BLaER1 treated with 17β-estradiol and CSF1 and Interleukin-3, amounts not matched to agents 10 nM and 100 nM (cell line): ENCODE measurements around the gene IGF2.

ENCODE experiments used
- H3K27ac ChIP-seq, 11 experiments: shearing (Covaris generic); formaldehyde crosslinking; 2 replicates each; pipeline ENCODE4 v1.8.1; 2022
- H3K27me3 ChIP-seq, 11 experiments: shearing (Covaris generic); formaldehyde crosslinking; 2 replicates each; pipeline ENCODE4 v1.8.1; 2022
- H3K36me3 ChIP-seq, 11 experiments: shearing (Covaris generic); formaldehyde crosslinking; 2 replicates each; pipeline ENCODE4 v1.8.1; 2022
- H3K4me1 ChIP-seq, 10 experiments: shearing (Covaris generic); formaldehyde crosslinking; 2 replicates each; pipeline ENCODE4 v1.8.1; 2022
- H3K4me2 ChIP-seq, 11 experiments: shearing (Covaris generic); formaldehyde crosslinking; 2 replicates each; pipeline ENCODE4 v1.8.1; 2022
- H3K4me3 ChIP-seq, 10 experiments: shearing (Covaris generic); formaldehyde crosslinking; 2 replicates each; pipeline ENCODE4 v1.8.1; 2022
- H3K9ac ChIP-seq, 11 experiments: shearing (Covaris generic); formaldehyde crosslinking; 2 replicates each; pipeline ENCODE4 v1.8.1; 2022
- H3K9me3 ChIP-seq, 11 experiments: shearing (Covaris generic); formaldehyde crosslinking; replicated peaks in 1 of 11; 2 replicates each; pipeline ENCODE4 v1.8.1; 2022
- H4K20me1 ChIP-seq, 11 experiments: shearing (Covaris generic); formaldehyde crosslinking; 2 replicates each; pipeline ENCODE4 v1.8.1; 2022
- Cebpa-rat ChIP-seq, 11 experiments: shearing (Covaris generic); IDR thresholded peaks; 2 replicates each; pipeline ENCODE4 v1.8.1; 2022

The IGF2 gene

DNA sequence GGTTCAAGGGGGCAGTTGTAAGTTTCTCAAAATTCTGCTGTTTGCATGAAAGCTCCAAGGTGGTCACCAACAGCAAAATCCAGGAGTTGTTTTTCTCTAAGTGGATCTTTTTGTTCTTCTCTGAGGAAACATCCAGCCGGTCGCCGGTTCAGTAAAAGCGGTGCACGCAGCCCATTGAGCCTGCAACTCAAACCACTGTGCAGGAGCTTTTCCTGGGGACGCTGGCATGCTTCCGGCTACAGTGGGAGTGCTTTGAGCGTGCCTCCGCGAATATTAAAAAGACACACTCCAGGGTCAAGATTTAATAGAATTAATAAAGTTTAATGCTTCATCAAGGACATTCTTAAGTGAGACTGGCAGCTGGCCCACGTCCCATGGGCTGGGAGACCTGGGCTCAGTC, 25.4 kb downstream of the IGF2 start:
- no peak overlapping the region for H3K9ac ChIP-seq
- H3K4me3 ChIP-seq: no peak overlapping the region
- TF ChIP-seq Cebpa-rat (IDR thresholded peaks at IDR 0.05): no peak
- no peaks in the 10 kb centered on the region for H4K20me1 ChIP-seq
- peaks cover 0 to 5% (median 0%) of the 10 kb centered on the region in 11 experiments; a peak in 2 of 22 replicates for H3K27me3 ChIP-seq
- no peak overlapping the region for H3K27ac ChIP-seq
- H3K4me1 ChIP-seq: peaks cover 13 to 24% (median 23%) of the 10 kb centered on the region in 10 experiments
- H3K4me2 ChIP-seq: no peak overlapping the region
- no peaks in the 10 kb centered on the region for H3K36me3 ChIP-seq
- peaks cover 0 to 20% (median 0%) of the 10 kb centered on the region in 11 experiments; a peak in 3 of 22 replicates for H3K9me3 ChIP-seq

- Histone ChIP-seq H3K4me3 (no peak overlapping the region), H3K9ac (no peak overlapping the region), H3K27me3 (no peaks in the 10 kb centered on the region), H3K27ac (peak overlapping the region in 1 of 11 experiments; percentile 85; a peak in 1 of 22 replicates), H3K9me3 (peaks cover 0 to 4% (median 0%) of the 10 kb centered on the region in 11 experiments; a peak in 1 of 22 replicates), H4K20me1 (no peaks in the 10 kb centered on the region), H3K36me3 (no peaks in the 10 kb centered on the region), H3K4me2 (peak overlapping the region in 9 of 11 experiments; percentile 7 to 99 (median 86); a peak in 17 of 22 replicates), H3K4me1 (peaks cover 15 to 46% (median 41%) of the 10 kb centered on the region in 10 experiments)
- TF ChIP-seq Cebpa-rat (IDR thresholded peaks at IDR 0.05): no peak
Observed at GRCh38 chr11:2110521-2110920, 28.7 kb downstream of the IGF2 start.

DNA sequence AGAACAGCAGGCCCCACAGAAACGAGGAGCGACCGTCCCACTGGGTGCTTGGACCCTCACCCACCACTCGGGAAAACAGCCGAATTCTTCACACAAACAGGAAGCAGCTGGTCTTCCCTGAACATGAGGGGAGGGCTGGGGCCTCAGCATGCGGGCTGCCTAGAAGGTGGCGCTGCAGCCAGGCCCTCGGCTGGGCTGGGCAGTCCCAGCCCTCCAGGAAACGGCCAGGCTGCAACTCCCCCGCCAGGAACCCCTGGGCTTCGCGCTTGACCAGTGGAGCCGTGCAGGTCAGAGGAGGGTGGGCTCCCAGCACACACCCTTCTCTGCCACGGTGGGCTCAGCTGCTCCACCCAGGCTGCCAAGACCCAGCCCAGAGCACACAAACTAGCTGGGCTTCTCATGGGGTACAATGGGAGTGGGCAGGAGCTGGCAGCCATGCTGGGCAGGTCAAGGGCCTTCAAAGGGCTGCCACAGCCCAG, 29.6 kb downstream of the IGF2 start:
- Histone ChIP-seq H3K4me3 (peak overlapping the region in 2 of 10 experiments; percentile 9 to 21; a peak in 1 of 20 replicates), H3K27ac (peak overlapping the region; percentile 36 to 85 (median 72); a peak in 18 of 22 replicates), H3K4me1 (peaks cover 15 to 49% (median 41%) of the 10 kb centered on the region in 10 experiments), H3K4me2 (peak overlapping the region; percentile 62 to 99 (median 86)), H4K20me1 (no peaks in the 10 kb centered on the region), H3K9me3 (peaks cover 0 to 4% (median 0%) of the 10 kb centered on the region in 11 experiments; a peak in 1 of 22 replicates), H3K36me3 (no peaks in the 10 kb centered on the region), H3K9ac (peak overlapping the region; percentile 25 to 78 (median 60); a peak in 18 of 22 replicates), H3K27me3 (no peaks in the 10 kb centered on the region)
- TF ChIP-seq Cebpa-rat (IDR thresholded peaks at IDR 0.05): no peak

GRCh38 chr11:2108675-2109491, 30.3 kb downstream of the IGF2 start:
- Histone ChIP-seq H3K27ac (peak overlapping the region; percentile 36 to 85 (median 72); a peak in 19 of 22 replicates), H3K4me1 (peaks cover 15 to 49% (median 41%) of the 10 kb centered on the region in 10 experiments), H3K27me3 (no peaks in the 10 kb centered on the region), H3K4me2 (peak overlapping the region; percentile 62 to 99 (median 86)), H3K9ac (peak overlapping the region; percentile 25 to 78 (median 60); a peak in 19 of 22 replicates), H3K4me3 (peak overlapping the region in 1 of 10 experiments; percentile 21; a peak in 3 of 20 replicates), H4K20me1 (no peaks in the 10 kb centered on the region), H3K9me3 (peaks cover 0 to 4% (median 0%) of the 10 kb centered on the region in 11 experiments; a peak in 1 of 22 replicates), H3K36me3 (no peaks in the 10 kb centered on the region)
- no peak for TF ChIP-seq Cebpa-rat (IDR thresholded peaks at IDR 0.05)

GRCh38 chr11:2107941-2108630, 31.1 kb downstream of the IGF2 start:
- TF ChIP-seq Cebpa-rat (IDR thresholded peaks at IDR 0.05): no peak
- no peak overlapping the region; a peak in 1 of 20 replicates for H3K4me3 ChIP-seq
- H3K27ac ChIP-seq: peak overlapping the region in 5 of 11 experiments; percentile 72 to 85 (median 75); a peak in 6 of 22 replicates
- no peaks in the 10 kb centered on the region for H3K27me3 ChIP-seq
- peak overlapping the region in 3 of 11 experiments; percentile 64 to 76 (median 70); a peak in 3 of 22 replicates for H3K9ac ChIP-seq
- H3K4me1 ChIP-seq: peaks cover 16 to 49% (median 41%) of the 10 kb centered on the region in 10 experiments
- peak overlapping the region in 10 of 11 experiments; percentile 62 to 99 (median 86); a peak in 19 of 22 replicates for H3K4me2 ChIP-seq
- H3K36me3 ChIP-seq: no peaks in the 10 kb centered on the region
- H4K20me1 ChIP-seq: no peaks in the 10 kb centered on the region
- H3K9me3 ChIP-seq: peaks cover 0 to 4% (median 0%) of the 10 kb centered on the region in 11 experiments; a peak in 1 of 22 replicates

DNA sequence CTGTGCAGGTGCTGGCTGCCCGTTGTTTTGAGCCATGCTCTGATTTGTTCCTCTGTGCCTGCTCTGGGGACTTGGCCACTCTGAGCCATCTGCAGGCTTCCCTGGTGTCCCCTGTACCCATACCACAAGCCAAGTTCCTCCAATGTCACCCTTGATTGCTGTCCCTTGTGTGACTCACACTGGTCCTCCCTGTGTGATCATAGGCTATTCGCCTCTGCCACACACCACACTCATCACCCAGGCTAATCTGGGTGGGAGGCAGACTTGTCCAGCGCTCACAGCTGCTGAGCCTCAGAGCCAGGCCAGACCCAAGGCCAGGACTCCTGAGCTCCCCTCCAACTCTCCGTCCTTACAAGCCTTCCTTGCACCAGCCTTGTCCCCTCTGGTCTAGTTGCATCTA, 31.7 kb downstream of the IGF2 start:
- Histone ChIP-seq H3K9me3 (peaks cover 0 to 4% (median 0%) of the 10 kb centered on the region in 11 experiments; a peak in 1 of 22 replicates), H3K27ac (no peak overlapping the region), H3K27me3 (no peaks in the 10 kb centered on the region), H3K4me1 (peaks cover 21 to 49% (median 43%) of the 10 kb centered on the region in 10 experiments), H3K4me2 (peak overlapping the region in 9 of 11 experiments; percentile 13 to 99 (median 87); a peak in 19 of 22 replicates), H3K9ac (no peak overlapping the region), H3K36me3 (no peaks in the 10 kb centered on the region), H3K4me3 (no peak overlapping the region), H4K20me1 (no peaks in the 10 kb centered on the region)
- no peak for TF ChIP-seq Cebpa-rat (IDR thresholded peaks at IDR 0.05)

- no peak for TF ChIP-seq Cebpa-rat (IDR thresholded peaks at IDR 0.05)
- Histone ChIP-seq H3K4me1 (peaks cover 24 to 49% (median 43%) of the 10 kb centered on the region in 10 experiments), H3K36me3 (no peaks in the 10 kb centered on the region), H3K4me2 (peak overlapping the region in 7 of 11 experiments; percentile 81 to 99 (median 87); a peak in 8 of 22 replicates), H3K9me3 (peaks cover 0 to 4% (median 0%) of the 10 kb centered on the region in 11 experiments; a peak in 1 of 22 replicates), H3K9ac (no peak overlapping the region), H4K20me1 (no peaks in the 10 kb centered on the region), H3K4me3 (no peak overlapping the region), H3K27ac (no peak overlapping the region), H3K27me3 (no peaks in the 10 kb centered on the region)
Observed at GRCh38 chr11:2106583-2107209, 32.5 kb downstream of the IGF2 start.

DNA sequence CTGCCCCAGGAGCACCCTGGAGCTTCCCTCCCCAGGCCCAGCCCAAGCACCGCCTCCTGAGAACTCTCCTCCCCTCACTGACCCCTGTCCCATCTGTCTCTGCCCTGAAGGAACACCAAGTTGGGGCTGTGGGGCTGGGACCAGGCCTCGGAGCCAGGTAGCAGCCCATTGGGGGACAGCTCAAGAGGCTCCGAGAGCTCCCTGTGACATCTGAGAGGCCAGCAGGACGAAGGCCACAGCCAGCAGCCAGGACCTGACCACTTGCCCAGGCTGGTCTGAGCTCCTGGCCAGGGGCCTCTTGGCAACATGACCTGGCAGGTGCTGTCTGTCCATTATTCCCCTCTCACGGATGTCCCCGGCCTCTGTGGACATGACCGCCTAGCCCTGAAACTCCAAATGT, 33.7 kb downstream of the IGF2 start:
- H4K20me1 ChIP-seq: no peaks in the 10 kb centered on the region
- H3K36me3 ChIP-seq: no peaks in the 10 kb centered on the region
- H3K27me3 ChIP-seq: no peaks in the 10 kb centered on the region
- no peak overlapping the region for H3K4me2 ChIP-seq
- H3K27ac ChIP-seq: no peak overlapping the region
- H3K9me3 ChIP-seq: peaks cover 0 to 4% (median 0%) of the 10 kb centered on the region in 11 experiments; a peak in 1 of 22 replicates
- no peak overlapping the region for H3K9ac ChIP-seq
- no peak for TF ChIP-seq Cebpa-rat (IDR thresholded peaks at IDR 0.05)
- H3K4me1 ChIP-seq: peaks cover 24 to 50% (median 45%) of the 10 kb centered on the region in 10 experiments
- H3K4me3 ChIP-seq: no peak overlapping the region
